HL-60 (cell line): ENCODE results near the gene PWWP2B.

ENCODE experiments used
- DNase-seq, 2 experiments: peaks; one replicate each; pipeline ENCODE4 v3.0.0-alpha.2; 2010 to 2020; ENCODE audit warnings: low read depth in 1 of 2, low spot score in 1 of 2
- H3K27ac ChIP-seq: fragments of 250-450 bp; sonication (Bioruptor Pico); replicated peaks from 2 replicates; pipeline ENCODE4 v1.5.1; 2020; ENCODE audit warnings: mild to moderate bottlenecking, moderate library complexity
- H3K27me3 ChIP-seq: fragments of 250-450 bp; sonication (Bioruptor Pico); 2 replicates; pipeline ENCODE4 v1.5.1; 2021; ENCODE audit warnings: mild to moderate bottlenecking, moderate library complexity; ENCODE audit not compliant: insufficient read depth, poor library complexity, severe bottlenecking
- H3K4me3 ChIP-seq: replicated peaks from 2 replicates; pipeline ENCODE4 v1.5.1; 2011; ENCODE audit warnings: mild to moderate bottlenecking, control low read depth, low read length; ENCODE audit not compliant: insufficient read depth
- GABPA ChIP-seq: IDR thresholded peaks from 2 replicates; pipeline ENCODE4 v1.6.1; 2012; ENCODE audit warnings: low read depth
- POLR2AphosphoS5 ChIP-seq: IDR thresholded peaks from 2 replicates; pipeline ENCODE4 v1.6.1; 2012; ENCODE audit warnings: low read depth
- SPI1 ChIP-seq: IDR thresholded peaks from 2 replicates; pipeline ENCODE4 v1.6.1; 2012; ENCODE audit warnings: low read depth, mild to moderate bottlenecking, borderline replicate concordance
- TF ChIP-seq, protein P1 (sequence below): IDR thresholded peaks from 2 replicates; pipeline ENCODE4 v1.6.1; 2012; ENCODE audit warnings: low read depth; ENCODE audit not compliant: insufficient replicate concordance
- TF ChIP-seq, protein P2 (sequence below): IDR thresholded peaks from one replicate; pipeline ENCODE4 v1.5.1; 2011; ENCODE audit warnings: low read length, control low read depth, inconsistent platforms; ENCODE audit not compliant: insufficient read depth

The PWWP2B gene

DNA sequence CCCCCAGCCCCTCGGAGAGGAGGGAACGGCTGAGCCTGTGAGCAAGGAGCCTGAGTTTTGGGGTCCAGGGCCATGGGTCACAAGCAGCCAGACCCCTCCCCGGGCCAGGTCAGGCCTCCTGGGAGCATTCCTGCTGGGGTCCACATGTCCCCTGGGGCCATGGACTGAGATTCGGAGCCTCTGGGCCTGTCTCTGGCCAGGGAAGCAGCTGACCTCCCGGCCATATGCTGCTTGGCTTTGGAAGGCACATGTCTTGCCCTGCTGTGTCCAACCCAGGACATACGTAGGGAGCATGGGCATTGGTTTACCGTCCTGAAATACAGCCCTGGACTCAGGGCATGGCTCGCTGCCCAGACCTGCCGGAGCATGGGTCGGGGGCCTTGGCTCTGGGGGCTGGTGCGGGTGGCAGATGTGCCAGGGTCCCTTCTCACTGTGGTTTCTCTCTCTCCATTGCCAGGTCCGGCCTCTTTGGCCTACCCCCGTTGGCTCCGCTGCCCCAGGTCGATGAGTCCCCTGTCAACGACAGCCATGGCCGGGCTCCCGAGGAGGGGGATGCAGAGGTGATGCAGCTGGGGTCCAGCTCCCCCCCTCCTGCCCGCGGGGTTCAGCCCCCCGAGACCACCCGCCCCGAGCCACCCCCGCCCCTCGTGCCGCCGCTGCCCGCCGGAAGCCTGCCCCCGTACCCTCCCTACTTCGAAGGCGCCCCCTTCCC, 7.3 kb downstream of the PWWP2B start:
- Histone ChIP-seq H3K27ac (no peak overlapping the region), H3K4me3 (no peak overlapping the region), H3K27me3 (no peaks in the 10 kb centered on the region)
- DNase-seq, result no peak
- TF ChIP-seq, protein P1, sequence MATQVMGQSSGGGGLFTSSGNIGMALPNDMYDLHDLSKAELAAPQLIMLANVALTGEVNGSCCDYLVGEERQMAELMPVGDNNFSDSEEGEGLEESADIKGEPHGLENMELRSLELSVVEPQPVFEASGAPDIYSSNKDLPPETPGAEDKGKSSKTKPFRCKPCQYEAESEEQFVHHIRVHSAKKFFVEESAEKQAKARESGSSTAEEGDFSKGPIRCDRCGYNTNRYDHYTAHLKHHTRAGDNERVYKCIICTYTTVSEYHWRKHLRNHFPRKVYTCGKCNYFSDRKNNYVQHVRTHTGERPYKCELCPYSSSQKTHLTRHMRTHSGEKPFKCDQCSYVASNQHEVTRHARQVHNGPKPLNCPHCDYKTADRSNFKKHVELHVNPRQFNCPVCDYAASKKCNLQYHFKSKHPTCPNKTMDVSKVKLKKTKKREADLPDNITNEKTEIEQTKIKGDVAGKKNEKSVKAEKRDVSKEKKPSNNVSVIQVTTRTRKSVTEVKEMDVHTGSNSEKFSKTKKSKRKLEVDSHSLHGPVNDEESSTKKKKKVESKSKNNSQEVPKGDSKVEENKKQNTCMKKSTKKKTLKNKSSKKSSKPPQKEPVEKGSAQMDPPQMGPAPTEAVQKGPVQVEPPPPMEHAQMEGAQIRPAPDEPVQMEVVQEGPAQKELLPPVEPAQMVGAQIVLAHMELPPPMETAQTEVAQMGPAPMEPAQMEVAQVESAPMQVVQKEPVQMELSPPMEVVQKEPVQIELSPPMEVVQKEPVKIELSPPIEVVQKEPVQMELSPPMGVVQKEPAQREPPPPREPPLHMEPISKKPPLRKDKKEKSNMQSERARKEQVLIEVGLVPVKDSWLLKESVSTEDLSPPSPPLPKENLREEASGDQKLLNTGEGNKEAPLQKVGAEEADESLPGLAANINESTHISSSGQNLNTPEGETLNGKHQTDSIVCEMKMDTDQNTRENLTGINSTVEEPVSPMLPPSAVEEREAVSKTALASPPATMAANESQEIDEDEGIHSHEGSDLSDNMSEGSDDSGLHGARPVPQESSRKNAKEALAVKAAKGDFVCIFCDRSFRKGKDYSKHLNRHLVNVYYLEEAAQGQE, result no peak
- TF ChIP-seq, protein P2, sequence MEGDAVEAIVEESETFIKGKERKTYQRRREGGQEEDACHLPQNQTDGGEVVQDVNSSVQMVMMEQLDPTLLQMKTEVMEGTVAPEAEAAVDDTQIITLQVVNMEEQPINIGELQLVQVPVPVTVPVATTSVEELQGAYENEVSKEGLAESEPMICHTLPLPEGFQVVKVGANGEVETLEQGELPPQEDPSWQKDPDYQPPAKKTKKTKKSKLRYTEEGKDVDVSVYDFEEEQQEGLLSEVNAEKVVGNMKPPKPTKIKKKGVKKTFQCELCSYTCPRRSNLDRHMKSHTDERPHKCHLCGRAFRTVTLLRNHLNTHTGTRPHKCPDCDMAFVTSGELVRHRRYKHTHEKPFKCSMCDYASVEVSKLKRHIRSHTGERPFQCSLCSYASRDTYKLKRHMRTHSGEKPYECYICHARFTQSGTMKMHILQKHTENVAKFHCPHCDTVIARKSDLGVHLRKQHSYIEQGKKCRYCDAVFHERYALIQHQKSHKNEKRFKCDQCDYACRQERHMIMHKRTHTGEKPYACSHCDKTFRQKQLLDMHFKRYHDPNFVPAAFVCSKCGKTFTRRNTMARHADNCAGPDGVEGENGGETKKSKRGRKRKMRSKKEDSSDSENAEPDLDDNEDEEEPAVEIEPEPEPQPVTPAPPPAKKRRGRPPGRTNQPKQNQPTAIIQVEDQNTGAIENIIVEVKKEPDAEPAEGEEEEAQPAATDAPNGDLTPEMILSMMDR, result no peak
- TF ChIP-seq SPI1, result no peak

DNA sequence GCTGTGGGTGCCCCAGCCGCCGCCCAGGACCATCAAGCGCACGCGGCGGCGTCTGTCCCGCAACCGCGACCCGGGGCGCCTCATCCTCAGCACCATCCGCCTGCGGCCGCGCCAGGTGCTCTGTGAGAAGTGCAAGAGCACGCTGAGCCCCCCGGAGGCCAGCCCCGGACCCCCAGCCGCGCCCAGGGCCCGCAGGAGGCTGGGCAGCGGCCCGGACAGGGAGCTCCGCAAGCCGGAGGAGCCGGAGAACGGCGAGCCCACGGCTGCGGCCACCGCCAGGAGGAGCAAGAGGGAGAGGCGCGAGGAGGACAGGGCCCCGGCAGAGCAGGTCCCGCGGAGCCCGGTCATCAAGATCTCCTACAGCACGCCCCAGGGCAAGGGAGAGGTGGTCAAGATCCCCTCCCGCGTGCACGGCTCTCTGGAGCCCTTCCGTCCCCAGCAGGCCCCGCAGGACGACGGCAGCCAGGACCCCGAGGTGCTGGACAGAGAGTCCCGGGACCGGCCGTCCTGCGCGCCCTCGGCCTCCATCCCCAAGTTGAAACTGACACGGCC, 8.0 kb downstream of the PWWP2B start:
- H3K27me3 ChIP-seq, result no peaks in the 10 kb centered on the region
- H3K4me3 ChIP-seq, result no peak overlapping the region
- H3K27ac ChIP-seq, result no peak overlapping the region
- TF ChIP-seq, protein P1, result no peak
- TF ChIP-seq POLR2AphosphoS5, result no peak
- DNase-seq, result no peak

DNA sequence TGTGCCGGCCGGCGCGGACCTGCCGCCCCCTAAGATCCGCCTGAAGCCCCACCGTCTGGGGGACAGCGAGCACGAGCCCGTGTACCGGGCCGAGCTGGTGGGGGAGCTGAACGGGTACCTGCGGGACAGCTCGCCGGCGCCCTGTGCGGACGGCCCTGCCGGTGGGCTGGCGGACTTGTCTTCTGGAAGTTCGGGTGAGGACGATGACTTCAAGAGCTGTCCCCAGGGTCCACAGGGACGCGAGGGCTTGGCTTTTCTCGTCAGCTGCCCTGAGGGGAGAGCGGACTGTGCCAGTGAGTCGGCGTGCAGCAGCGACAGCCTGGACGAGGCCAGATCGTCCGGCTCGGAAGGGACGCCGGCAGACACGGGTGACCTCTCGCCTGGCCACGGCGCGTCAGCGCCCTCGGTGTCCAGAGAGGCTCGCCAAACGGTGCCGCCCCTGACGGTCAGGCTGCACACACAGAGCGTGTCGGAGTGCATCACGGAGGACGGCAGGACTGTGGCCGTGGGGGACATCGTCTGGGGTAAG, 8.5 kb downstream of the PWWP2B start:
- Histone ChIP-seq H3K27ac (no peak overlapping the region), H3K4me3 (no peak overlapping the region), H3K27me3 (no peaks in the 10 kb centered on the region)
- no peak for DNase-seq
- TF ChIP-seq POLR2AphosphoS5 (no peak), GABPA (no peak)
- TF ChIP-seq, protein P1, result no peak

DNA sequence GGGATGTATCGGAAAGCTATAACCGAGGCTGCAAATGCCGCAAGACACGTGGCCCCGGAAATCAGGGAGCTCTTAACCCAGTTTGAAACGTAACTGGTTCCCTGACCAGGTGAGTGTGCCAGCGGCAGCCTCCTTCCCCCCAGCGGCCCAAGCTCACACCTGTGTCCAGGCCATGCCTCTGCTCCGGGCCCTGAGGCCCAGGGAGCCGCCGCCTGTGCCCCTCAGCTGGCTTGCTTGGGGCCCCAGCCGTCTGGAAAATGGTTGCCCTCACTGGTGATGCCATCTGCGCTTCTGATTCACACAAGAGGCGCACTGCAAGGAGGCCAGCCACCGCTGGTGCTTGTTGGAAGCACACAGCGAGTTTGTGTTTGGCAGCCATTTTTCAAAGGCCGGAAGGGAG, 9.2 kb downstream of the PWWP2B start:
- Histone ChIP-seq H3K4me3 (no peak overlapping the region), H3K27me3 (no peaks in the 10 kb centered on the region), H3K27ac (no peak overlapping the region)
- DNase-seq, result no peak
- TF ChIP-seq, protein P2, result no peak
- TF ChIP-seq SPI1 (no peak), POLR2AphosphoS5 (no peak)
- TF ChIP-seq, protein P1, result no peak
